NCI-H2171 treated with DMSO at 0.1 percent for 48 hours (cell line): ENCODE measurements around the gene CGB2.
"Not testable (repeated sequence)": the region's sequence is repeated elsewhere in the genome, so short reads cannot be mapped to it uniquely, and the experiment has no call there.

Experiments
- DNase-seq: peaks from one replicate; lab custom pipeline; 2025; lab: John Stamatoyannopoulos, UW

The CGB2 gene

GRCh38 chr19:49067554-49067953 lies 35.9 kb downstream of the CGB2 start:
- DNase-seq, result peak; percentile 74

- no peak for DNase-seq
Observed at GRCh38 chr19:49069026-49069425, 37.3 kb downstream of the CGB2 start.

GRCh38 chr19:49070416-49070815 lies 38.7 kb downstream of the CGB2 start:
- DNase-seq, result no peak

- DNase-seq, result peak; percentile 11
Observed at GRCh38 chr19:49071860-49072547, 40.3 kb downstream of the CGB2 start.

GRCh38 chr19:49073514-49074378 lies 42.1 kb downstream of the CGB2 start:
- DNase-seq, result peak; percentile 20

GRCh38 chr19:49074869-49075268 lies 43.2 kb downstream of the CGB2 start:
- not testable (repeated sequence) for DNase-seq

- no peak for DNase-seq
Observed at GRCh38 chr19:49080392-49080791, 48.7 kb downstream of the CGB2 start.

- no peak for DNase-seq
Observed at GRCh38 chr19:49081273-49081672, 49.6 kb downstream of the CGB2 start.
